Activated naive CD8-positive, alpha-beta T cell treated with anti-CD3 and anti-CD28 coated beads, Interleukin-2, amount 10 ng/mL, durations not matched to agents 7 days and 5 days (primary cell): ENCODE measurements around the gene ZSCAN9. TPM values are rescaled to one million over a fixed set of nuclear protein-coding genes. Genes with fewer than 3 reads are reported as not detected.

Experiments used
- ATAC-seq: fragments of 150-1000 bp; cut with Tn5 transposase; one replicate; pipeline ENCODE4 v1.10.0; 2021; ENCODE audit warnings: low read depth, moderate library complexity
- POLR2A ChIA-PET: fragments of 350-600 bp; sonication (Branson Sonifier 250); formaldehyde crosslinking; loops from one replicate; lab custom pipeline; 2021; ENCODE audit warnings: antibody characterized with exemption; lab: Charles Lee
- DNase-seq: peaks from one replicate; pipeline ENCODE4 v3.0.0; 2021
- H3K27ac Mint-ChIP-seq: one replicate; pipeline ENCODE4 v1.8.0; 2022; ENCODE audit warnings: mild to moderate bottlenecking, mixed read lengths
- H3K27me3 Mint-ChIP-seq: one replicate; pipeline ENCODE4 v1.8.0; 2022; ENCODE audit warnings: mild to moderate bottlenecking, moderate library complexity, mixed read lengths
- H3K36me3 Mint-ChIP-seq: one replicate; pipeline ENCODE4 v1.8.0; 2021; ENCODE audit warnings: mild to moderate bottlenecking, mixed read lengths
- H3K4me1 Mint-ChIP-seq: one replicate; pipeline ENCODE4 v1.8.0; 2021; ENCODE audit warnings: mixed read lengths
- H3K4me3 Mint-ChIP-seq: one replicate; pipeline ENCODE4 v1.8.0; 2022; ENCODE audit warnings: mild to moderate bottlenecking, moderate library complexity, mixed read lengths
- H3K9me3 Mint-ChIP-seq: one replicate; pipeline ENCODE4 v1.8.0; 2021; ENCODE audit warnings: mixed read lengths
- total RNA-seq, 2 experiments: library from RNA; stranded (reverse); gene quantifications; one replicate each; pipeline ENCODE4 v1.2.3, GENCODE V29; 2021

Gene ZSCAN9
- total RNA-seq, 2 experiments from 2014 or later, result 9.0 to 9.7 TPM

DNA sequence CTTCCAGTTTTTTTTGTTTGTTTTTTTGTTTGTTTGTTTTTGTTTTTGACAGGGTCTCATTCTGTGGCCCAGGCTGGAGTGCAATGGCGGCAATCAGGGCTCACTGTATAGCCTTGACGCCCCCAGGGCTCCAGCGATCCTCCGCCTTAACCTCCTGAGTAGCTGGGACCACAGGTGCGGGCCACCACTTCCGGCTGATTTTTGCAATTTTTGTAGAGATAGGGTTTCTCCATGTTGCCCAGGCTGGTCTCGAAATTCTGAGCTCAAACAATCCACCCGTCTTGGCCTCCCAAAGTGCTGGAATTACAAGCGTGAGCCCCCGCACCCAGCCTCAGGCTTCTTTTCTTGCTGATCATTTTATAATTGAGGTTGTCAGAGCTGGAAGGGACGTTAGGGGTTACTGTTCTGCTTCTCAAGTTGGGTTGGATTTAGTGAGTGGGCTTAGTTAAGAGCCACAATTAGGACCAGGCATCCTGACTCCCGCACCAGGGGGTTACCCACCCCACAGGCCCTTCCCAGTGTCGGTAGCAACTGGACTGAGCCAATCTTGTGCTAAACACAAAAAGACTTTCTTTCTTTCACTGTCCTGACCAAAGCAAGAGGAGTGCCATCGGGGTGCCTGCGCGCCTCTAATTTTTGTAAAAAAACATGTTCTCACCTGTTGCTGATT, 13.1 kb upstream of the ZSCAN9 start:
- DNase-seq (peak; percentile 58), ATAC-seq (peak; percentile 48)
- Mint-ChIP-seq H3K36me3 (peaks cover 4% of the 10 kb centered on the region), H3K27me3 (peaks cover 89% of the 10 kb centered on the region), H3K4me1 (peaks cover 32% of the 10 kb centered on the region), H3K9me3 (no peaks in the 10 kb centered on the region), H3K4me3 (peak overlapping the region; percentile 83), H3K27ac (no peak overlapping the region)
- POLR2A ChIA-PET, result no interaction called here

DNA sequence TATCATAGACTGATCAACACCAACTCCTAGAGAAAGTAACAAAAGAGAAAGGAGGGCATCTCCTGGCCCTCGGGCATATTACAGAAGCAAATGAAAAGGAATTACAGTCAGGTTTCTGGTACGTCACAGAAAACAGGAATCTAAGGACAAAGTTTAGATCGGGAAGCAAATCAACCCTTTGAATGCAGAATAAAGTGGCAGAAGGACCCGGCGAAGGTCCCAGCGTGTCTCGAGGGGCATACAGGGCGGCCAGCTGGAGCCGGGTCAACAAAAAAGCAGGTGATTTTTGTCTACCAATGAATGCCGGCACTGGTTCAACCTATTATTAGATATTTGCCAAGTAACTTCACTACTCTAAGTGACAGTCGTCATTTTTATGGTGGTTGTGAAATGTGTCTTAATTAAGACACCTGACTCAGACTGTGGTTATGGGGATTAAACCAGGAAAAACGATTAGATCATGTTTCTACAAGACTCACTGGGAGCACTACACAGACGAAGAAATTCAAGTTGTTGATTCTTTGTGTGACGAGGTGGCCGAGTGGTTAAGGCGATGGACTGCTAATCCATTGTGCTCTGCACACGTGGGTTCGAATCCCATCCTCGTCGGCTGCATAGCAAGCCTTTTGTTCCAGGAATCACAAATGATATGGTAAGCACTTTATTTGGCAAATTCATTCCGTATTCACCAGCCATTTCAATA, 12.4 kb upstream of the ZSCAN9 start:
- ATAC-seq, result peak; percentile 37
- peaks cover 26% of the 10 kb centered on the region for H3K4me1 Mint-ChIP-seq
- H3K4me3 Mint-ChIP-seq, result peak overlapping the region; percentile 83
- DNase-seq, result no peak
- H3K27me3 Mint-ChIP-seq, result peaks cover 86% of the 10 kb centered on the region
- no peak overlapping the region for H3K27ac Mint-ChIP-seq
- H3K36me3 Mint-ChIP-seq, result peaks cover 2% of the 10 kb centered on the region
- H3K9me3 Mint-ChIP-seq, result no peaks in the 10 kb centered on the region
- POLR2A ChIA-PET, result no interaction called here

DNA sequence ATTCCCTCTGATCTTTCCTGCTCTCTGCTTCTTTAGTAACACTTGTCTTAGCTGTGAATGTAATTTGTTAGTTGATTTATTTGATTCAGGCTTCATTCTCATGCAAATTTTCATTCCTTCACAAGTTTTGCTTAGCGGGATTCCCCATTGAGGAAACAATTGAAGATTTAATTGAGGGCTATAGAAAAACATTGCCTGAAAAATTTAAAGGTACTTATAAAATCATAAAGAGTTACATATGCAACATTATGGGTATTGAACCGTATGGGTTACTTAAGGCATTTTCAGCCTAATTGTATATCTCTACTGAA, 11.9 kb upstream of the ZSCAN9 start:
- DNase-seq (no peak), ATAC-seq (no peak)
- Mint-ChIP-seq H3K9me3 (no peaks in the 10 kb centered on the region), H3K36me3 (peaks cover 2% of the 10 kb centered on the region), H3K27me3 (peaks cover 86% of the 10 kb centered on the region), H3K4me1 (peaks cover 22% of the 10 kb centered on the region), H3K27ac (no peak overlapping the region), H3K4me3 (peak overlapping the region; percentile 83)
- POLR2A ChIA-PET, result no interaction called here

DNA sequence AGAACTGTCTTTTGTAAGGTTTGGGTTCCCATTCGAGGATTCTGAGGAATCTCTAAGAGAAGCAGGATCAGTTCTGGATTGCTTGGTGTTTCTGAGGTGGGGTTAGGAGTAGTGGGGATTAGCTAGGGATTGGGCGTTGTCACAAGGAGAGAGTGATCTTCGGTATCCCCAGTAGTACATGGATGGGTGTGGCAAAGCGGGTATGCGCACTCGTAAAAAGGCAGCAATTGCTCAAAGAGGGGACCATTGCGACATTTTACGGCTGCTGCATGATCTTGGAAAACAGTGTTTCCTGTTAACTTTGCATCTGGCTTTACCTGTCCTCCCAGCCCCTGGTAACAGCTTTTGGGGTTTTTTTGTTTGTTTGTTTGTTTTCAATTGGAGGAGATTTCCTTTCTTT, 9.7 kb upstream of the ZSCAN9 start:
- H3K27me3 Mint-ChIP-seq, result peaks cover 84% of the 10 kb centered on the region
- POLR2A ChIA-PET, result no interaction called here
- peaks cover 24% of the 10 kb centered on the region for H3K4me1 Mint-ChIP-seq
- no peak overlapping the region for H3K27ac Mint-ChIP-seq
- no peaks in the 10 kb centered on the region for H3K9me3 Mint-ChIP-seq
- ATAC-seq (no peak), DNase-seq (no peak)
- H3K4me3 Mint-ChIP-seq, result peak overlapping the region; percentile 32
- no peaks in the 10 kb centered on the region for H3K36me3 Mint-ChIP-seq

DNA sequence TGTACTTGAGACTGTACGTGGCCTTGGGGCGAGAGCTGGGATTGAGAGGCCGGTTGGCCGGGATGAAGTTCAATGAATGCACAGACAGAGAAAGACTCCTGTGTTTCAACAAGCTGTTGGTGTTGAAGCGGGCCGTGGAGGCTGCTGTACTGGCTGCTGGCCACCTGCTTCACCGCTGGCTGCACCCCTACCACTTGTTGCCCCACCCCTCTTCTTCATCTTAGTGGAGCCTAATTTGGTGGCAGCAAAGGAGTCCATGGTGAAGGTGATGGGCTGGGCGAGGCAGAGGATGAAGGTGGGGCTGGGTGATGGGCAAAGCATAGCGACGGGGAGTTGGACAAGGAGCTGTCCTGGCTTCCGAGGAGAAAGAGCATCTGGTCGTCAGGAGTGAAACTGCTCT, 7.2 kb upstream of the ZSCAN9 start:
- H3K9me3 Mint-ChIP-seq, result no peaks in the 10 kb centered on the region
- no peaks in the 10 kb centered on the region for H3K36me3 Mint-ChIP-seq
- no peak for DNase-seq
- peaks cover 82% of the 10 kb centered on the region for H3K27me3 Mint-ChIP-seq
- POLR2A ChIA-PET, result interaction anchor here (0.7 to 1.0 kb wide), 2 partner anchors 49 to 93 kb away, joined by 4 read pairs; partner anchors contain the start of genes ZSCAN16 and ZSCAN26
- peaks cover 10% of the 10 kb centered on the region for H3K4me1 Mint-ChIP-seq
- H3K27ac Mint-ChIP-seq, result no peak overlapping the region
- no peak for ATAC-seq
- H3K4me3 Mint-ChIP-seq, result peak overlapping the region; percentile 31

DNA sequence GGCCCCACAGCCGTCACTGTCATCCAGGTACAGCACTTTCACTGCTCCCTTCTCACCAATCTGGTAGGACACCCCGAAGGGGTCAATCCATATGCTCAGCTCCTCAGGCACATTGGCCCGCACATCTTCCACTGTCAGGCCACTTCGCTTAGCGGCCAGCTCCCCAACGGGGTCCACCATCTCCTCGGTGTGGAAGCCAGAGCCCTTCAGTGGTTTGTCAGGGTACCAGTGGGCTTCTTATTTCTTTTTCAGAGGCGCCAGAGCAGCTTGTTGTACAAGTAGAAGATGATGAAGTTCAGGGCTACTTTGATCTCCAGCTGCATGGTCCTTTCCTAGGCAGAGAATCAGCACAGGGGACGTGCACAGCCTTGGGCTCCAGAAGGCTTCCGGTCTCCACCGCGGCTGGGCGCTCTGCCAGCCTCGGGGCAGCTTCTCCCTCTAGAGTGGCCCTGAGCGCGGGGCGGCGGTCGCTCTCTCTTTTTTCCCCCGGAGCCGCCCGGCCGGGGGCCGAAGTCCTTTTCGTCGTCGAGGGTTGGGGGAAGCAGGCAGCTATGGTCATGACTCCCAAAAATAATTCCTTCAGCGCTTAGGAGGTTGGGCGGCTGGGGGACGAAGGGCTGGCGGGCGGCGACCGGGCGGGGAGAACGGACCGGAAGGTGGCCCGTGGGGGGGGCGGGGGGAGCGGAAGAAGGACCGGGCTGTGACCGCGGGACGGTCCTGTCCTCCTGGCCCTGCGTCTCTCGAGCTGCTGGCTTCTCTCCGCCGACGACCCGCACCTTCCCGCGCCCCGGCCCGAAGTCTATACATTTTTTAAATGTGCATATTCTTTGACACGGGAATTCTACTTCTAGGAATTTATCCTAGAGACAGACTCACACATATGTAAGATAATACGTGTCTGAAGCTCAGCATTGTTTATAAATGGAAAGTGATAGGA, 6.5 kb upstream of the ZSCAN9 start:
- peaks cover 82% of the 10 kb centered on the region for H3K27me3 Mint-ChIP-seq
- DNase-seq, result peak; percentile 56
- no peaks in the 10 kb centered on the region for H3K9me3 Mint-ChIP-seq
- no peaks in the 10 kb centered on the region for H3K36me3 Mint-ChIP-seq
- POLR2A ChIA-PET, result interaction anchor here (0.7 to 1.0 kb wide), 2 partner anchors 49 to 94 kb away, joined by 4 read pairs; partner anchors contain the start of genes ZSCAN16 and ZSCAN26
- peak overlapping the region; percentile 80 for H3K4me3 Mint-ChIP-seq
- peak; percentile 76 for ATAC-seq
- H3K27ac Mint-ChIP-seq, result no peak overlapping the region
- peaks cover 7% of the 10 kb centered on the region for H3K4me1 Mint-ChIP-seq

DNA sequence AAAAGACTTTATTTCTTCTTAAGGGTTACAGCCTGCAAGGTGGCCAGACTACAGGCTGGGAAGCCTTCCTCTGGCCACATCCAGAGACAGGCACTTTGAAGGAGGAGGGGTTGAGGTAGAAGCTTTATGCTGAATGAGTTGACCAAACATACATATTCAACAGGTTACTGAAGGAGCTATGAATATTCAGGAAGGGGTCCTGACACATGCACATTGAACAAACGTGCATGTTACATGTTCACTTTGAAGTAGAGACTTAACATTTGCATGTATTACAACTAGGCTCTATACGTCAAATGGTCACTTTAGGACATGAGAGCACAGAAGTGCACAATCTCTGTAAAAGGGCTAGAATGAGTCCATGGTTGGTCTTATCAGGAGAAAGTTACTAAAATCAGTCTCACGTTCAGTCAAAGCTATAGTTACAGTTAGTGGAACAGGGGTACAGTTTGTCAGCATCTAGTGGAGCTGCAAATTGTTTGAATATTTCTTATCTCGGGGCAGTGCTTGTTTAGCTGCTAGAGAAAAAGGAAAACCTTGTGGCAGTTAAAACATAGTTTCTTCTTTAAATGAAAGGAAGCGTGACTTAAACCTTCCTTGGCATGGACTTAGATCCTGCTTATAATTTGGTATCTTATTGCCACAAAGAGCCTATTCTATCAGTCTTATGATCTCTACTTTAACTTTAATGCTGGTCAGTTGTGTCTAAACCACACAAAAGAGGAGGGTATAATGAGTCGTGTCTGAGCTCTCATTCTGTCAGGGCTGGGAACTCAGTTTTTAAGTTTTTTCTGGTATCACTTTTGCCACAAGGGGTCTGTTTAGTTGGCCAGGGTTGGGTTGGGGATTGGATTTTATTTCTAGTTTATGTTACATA, 4.6 kb upstream of the ZSCAN9 start:
- Mint-ChIP-seq H3K27me3 (peaks cover 79% of the 10 kb centered on the region), H3K36me3 (no peaks in the 10 kb centered on the region), H3K4me1 (peaks cover 12% of the 10 kb centered on the region), H3K27ac (no peak overlapping the region), H3K4me3 (no peak overlapping the region), H3K9me3 (no peaks in the 10 kb centered on the region)
- POLR2A ChIA-PET, result interaction anchor here (0.8 kb wide), 1 partner anchor 67 kb away, joined by 3 read pairs; no protein-coding TSS in a partner anchor
- DNase-seq (no peak), ATAC-seq (no peak)

DNA sequence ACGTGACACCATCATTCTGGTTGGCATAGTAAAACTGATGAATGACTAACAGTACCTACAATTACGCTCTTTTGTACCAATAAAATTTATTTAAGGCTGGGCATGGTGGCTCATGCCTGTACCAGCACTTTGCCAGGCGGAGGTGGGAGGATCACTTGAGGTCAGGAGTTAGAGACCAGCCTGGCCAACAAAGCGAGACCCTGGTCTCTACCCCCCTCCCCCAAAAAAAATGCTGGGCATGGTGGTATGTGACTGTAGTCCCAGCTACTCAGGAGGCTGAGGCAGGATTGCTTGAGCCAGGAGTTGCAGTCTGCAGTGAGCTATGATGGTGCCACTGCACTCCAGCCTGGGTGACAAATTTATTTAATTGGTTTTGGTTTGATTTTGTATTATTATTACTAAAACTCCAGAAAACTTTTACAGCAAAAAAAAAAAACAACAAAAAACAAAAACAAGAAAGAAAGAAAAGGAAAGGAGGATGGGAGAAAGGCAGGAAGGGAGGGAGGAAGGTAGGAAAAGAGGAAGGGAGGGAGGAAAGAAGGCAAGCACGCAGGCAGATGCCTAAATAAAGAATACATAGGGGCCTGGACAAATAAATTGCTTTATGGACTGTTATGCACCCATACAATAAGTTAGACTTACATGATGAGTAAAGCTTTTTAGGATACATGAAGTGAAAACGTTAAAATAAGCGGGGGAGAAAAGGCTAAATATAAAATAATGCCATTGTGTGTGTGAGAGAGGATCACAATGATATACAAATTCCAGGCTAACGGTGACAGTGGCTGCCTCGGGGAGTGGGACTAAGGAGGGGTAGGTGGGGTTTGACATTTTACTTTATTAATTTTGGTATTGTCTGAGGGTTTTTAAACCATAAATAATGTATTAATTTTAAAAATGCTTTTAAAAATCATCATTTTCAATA, 682 bp upstream of the ZSCAN9 start:
- H3K4me1 Mint-ChIP-seq, result peaks cover 35% of the 10 kb centered on the region
- DNase-seq (no peak), ATAC-seq (no peak)
- H3K9me3 Mint-ChIP-seq, result no peaks in the 10 kb centered on the region
- H3K27me3 Mint-ChIP-seq, result peaks cover 49% of the 10 kb centered on the region
- peak overlapping the region; percentile 86 for H3K4me3 Mint-ChIP-seq
- POLR2A ChIA-PET, result interaction anchor here (0.7 kb wide), 1 partner anchor 813 kb away, joined by 6 read pairs; no protein-coding TSS in a partner anchor
- peak overlapping the region; percentile 56 for H3K27ac Mint-ChIP-seq
- peaks cover 16% of the 10 kb centered on the region for H3K36me3 Mint-ChIP-seq

DNA sequence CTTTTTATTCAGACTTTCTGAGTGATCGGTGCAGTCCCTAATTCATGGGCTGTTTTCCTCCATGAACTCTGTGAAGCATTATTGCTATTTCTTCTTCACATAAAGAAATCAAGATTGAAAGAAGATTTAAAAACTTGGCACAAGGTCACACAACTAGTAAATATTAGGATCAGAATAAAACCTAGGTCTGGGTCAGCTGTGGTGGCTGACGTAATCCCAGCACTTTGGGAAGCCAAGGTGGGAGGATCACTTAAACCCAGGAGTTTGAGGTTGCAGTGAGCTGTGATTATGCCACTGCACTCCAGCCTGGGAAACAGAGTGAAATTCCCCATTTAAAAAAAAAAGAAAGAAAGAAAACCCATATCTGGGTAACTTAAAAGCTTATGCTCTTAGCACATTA, 1.4 kb downstream of the ZSCAN9 start:
- H3K27me3 Mint-ChIP-seq, result peaks cover 29% of the 10 kb centered on the region
- peaks cover 33% of the 10 kb centered on the region for H3K4me1 Mint-ChIP-seq
- no peak overlapping the region for H3K27ac Mint-ChIP-seq
- ATAC-seq (no peak), DNase-seq (no peak)
- H3K9me3 Mint-ChIP-seq, result no peaks in the 10 kb centered on the region
- POLR2A ChIA-PET, result no interaction called here
- H3K4me3 Mint-ChIP-seq, result no peak overlapping the region
- peaks cover 31% of the 10 kb centered on the region for H3K36me3 Mint-ChIP-seq

DNA sequence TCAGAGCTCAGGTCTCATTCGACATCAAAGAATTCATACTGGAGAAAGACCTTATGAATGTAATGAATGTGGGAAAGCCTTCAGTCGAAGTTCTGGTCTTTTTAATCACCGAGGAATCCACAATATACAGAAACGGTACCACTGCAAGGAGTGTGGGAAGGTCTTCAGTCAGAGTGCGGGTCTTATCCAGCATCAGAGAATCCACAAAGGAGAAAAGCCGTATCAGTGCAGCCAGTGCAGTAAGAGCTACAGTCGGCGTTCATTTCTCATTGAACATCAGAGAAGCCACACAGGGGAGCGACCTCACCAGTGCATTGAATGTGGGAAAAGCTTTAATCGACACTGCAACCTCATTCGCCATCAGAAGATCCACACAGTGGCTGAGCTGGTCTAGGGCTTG, 7.7 kb downstream of the ZSCAN9 start:
- DNase-seq (no peak), ATAC-seq (no peak)
- H3K36me3 Mint-ChIP-seq, result peaks cover 41% of the 10 kb centered on the region
- no peaks in the 10 kb centered on the region for H3K9me3 Mint-ChIP-seq
- H3K27me3 Mint-ChIP-seq, result no peaks in the 10 kb centered on the region
- no peak overlapping the region for H3K4me3 Mint-ChIP-seq
- POLR2A ChIA-PET, result no interaction called here
- peaks cover 18% of the 10 kb centered on the region for H3K4me1 Mint-ChIP-seq
- no peak overlapping the region for H3K27ac Mint-ChIP-seq

DNA sequence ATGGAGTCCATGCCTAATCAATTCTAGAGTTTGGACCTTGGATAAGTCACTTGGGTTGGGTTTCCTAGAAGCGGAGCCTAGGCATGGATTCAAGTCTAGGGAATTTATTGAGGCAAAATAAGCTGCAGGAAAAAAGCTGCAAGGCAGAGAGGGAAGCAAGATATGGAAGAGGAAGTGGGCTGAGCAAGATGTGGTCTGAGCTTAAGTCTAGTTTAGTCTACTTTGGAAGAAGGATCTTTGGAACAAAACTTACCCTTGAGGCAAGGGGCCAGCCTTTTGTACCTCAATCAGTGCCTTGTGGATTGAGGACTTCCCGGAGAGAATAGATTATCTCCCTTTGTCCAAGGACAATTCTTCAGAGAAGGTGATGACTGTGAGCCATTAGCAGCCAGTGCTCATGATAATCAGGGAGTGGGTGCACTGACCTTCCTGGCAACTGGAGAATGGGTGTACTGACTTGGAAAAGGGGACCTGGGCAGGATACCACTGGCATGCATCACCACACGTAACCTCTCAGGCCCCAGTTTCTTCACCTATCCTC, 10.9 kb downstream of the ZSCAN9 start:
- ATAC-seq (no peak), DNase-seq (no peak)
- Mint-ChIP-seq H3K9me3 (peaks cover 4% of the 10 kb centered on the region), H3K36me3 (peaks cover 27% of the 10 kb centered on the region), H3K27me3 (no peaks in the 10 kb centered on the region), H3K4me3 (no peak overlapping the region), H3K4me1 (peaks cover 4% of the 10 kb centered on the region), H3K27ac (no peak overlapping the region)
- POLR2A ChIA-PET, result no interaction called here
